Measurements from ENCODE around the gene IGF2.
"Not testable (repeated sequence)": the region's sequence is repeated elsewhere in the genome, so short reads cannot be mapped to it uniquely, and the experiment has no call there.

The IGF2 gene

GRCh38 chr11:2182075-2182474 lies 42.9 kb upstream of the IGF2 start:
- TF ChIP-seq, protein P1, sequence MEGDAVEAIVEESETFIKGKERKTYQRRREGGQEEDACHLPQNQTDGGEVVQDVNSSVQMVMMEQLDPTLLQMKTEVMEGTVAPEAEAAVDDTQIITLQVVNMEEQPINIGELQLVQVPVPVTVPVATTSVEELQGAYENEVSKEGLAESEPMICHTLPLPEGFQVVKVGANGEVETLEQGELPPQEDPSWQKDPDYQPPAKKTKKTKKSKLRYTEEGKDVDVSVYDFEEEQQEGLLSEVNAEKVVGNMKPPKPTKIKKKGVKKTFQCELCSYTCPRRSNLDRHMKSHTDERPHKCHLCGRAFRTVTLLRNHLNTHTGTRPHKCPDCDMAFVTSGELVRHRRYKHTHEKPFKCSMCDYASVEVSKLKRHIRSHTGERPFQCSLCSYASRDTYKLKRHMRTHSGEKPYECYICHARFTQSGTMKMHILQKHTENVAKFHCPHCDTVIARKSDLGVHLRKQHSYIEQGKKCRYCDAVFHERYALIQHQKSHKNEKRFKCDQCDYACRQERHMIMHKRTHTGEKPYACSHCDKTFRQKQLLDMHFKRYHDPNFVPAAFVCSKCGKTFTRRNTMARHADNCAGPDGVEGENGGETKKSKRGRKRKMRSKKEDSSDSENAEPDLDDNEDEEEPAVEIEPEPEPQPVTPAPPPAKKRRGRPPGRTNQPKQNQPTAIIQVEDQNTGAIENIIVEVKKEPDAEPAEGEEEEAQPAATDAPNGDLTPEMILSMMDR (IDR thresholded peaks at IDR 0.05; ENCODE audit: low read depth, low read length): no peak
- no peak overlapping the region for H3K4me3 ChIP-seq (ENCODE audit: low read depth, low read length)

DNA sequence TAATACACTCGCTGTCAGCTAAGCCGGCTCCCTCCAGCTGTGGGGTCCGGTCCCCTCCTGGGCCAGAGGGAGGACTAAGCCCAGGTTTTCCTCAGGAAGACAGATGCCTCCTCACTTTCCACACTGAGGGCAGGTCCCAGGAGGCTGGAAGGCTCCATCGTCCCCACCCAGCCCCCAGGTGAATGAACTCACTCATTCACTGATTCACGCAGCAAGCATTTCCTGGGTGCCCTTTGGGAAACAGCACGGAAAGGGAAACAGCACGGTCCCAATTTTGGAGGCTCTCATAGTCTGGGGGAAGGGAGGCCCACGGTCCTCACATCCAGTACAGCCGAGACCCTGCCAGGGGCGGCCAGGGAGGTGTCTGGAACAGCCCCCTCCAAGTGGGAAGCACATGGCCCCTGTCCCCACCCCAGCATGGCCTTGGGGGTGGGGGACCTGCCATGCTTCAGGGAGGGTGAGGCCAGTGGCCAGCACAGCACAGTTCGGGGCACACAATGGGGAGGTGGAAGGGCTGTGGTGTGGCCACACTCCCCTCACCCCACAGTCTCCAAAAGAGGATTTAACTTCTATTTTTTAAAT lies 41.7 kb upstream of the IGF2 start:
- TF ChIP-seq, protein P1 (IDR thresholded peaks at IDR 0.05; ENCODE audit: low read depth, low read length): no peak
- H3K4me3 ChIP-seq (ENCODE audit: low read depth, low read length): no peak overlapping the region

GRCh38 chr11:2180347-2180746 lies 41.2 kb upstream of the IGF2 start:
- TF ChIP-seq, protein P1 (IDR thresholded peaks at IDR 0.05; ENCODE audit: low read depth, low read length): no peak
- no peak overlapping the region for H3K4me3 ChIP-seq (ENCODE audit: low read depth, low read length)

DNA sequence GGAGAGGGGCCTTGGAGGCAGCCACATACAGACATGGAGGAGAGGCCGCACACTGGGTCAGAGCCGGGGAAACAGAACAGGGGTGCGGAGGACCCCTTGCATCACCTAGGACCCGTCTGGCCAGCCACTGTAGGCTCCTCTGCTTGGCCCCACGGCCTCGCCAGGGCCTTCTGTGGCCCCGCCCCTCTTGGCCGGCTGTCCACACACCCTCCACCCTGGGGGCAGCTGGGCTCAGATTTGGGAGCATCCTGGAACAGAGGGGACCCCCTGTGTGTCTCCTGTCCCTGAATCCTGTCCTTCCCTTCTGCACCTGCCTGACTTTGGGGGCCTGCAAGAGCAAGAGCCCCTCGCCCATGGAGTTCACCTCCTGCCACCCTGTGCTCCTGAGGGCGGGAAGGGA lies 40.3 kb upstream of the IGF2 start:
- TF ChIP-seq, protein P1 (IDR thresholded peaks at IDR 0.05; ENCODE audit: low read depth, low read length): no peak
- no peak overlapping the region for H3K4me3 ChIP-seq (ENCODE audit: low read depth, low read length)

- H3K4me3 ChIP-seq (ENCODE audit: low read depth, low read length): no peak overlapping the region
- TF ChIP-seq, protein P1 (IDR thresholded peaks at IDR 0.05; ENCODE audit: low read depth, low read length): no peak
Observed at GRCh38 chr11:2178906-2179494, 39.8 kb upstream of the IGF2 start.

GRCh38 chr11:2178055-2178773 lies 39.0 kb upstream of the IGF2 start:
- H3K4me3 ChIP-seq (ENCODE audit: low read depth, low read length): not testable (repeated sequence)

GRCh38 chr11:2177076-2177475 lies 37.9 kb upstream of the IGF2 start:
- TF ChIP-seq, protein P1 (IDR thresholded peaks at IDR 0.05; ENCODE audit: low read depth, low read length): no peak
- no peak overlapping the region for H3K4me3 ChIP-seq (ENCODE audit: low read depth, low read length)
